SK-N-MC (cell line): ENCODE measurements around the gene PTPRJ.
"Not testable (repeated sequence)": the region's sequence is repeated elsewhere in the genome, so short reads cannot be mapped to it uniquely, and the experiment has no call there.

Experiments
- EZH2 ChIP-seq: fragments of 200-600 bp; sonication (generic); IDR thresholded peaks from one replicate; pipeline ENCODE4 v1.6.1; 2017; ENCODE audit warnings: antibody characterized with exemption
- FOXP2 ChIP-seq: optimal IDR thresholded peaks from 2 replicates; pipeline ENCODE3; 2011; ENCODE audit warnings: mild to moderate bottlenecking, moderate library complexity; ENCODE audit not compliant: insufficient read depth; ENCODE audit errors: extremely low read length, control extremely low read depth
- POLR2AphosphoS5 ChIP-seq: IDR thresholded peaks from 2 replicates; pipeline ENCODE4 v1.6.1; 2012; ENCODE audit warnings: mild to moderate bottlenecking, low read depth, low read length, borderline replicate concordance

- TF ChIP-seq EZH2, POLR2AphosphoS5, FOXP2: not testable (repeated sequence)
Measured at GRCh38 chr11:48139896-48140295, 159.5 kb downstream of the PTPRJ start.
